Measurements from ENCODE around the gene CCL22. TPM values are rescaled to one million over a fixed set of nuclear protein-coding genes. Genes with fewer than 3 reads are reported as not detected.

CCL22 gene
- total RNA-seq, 1 experiment from 2014 or later = not detected

DNA sequence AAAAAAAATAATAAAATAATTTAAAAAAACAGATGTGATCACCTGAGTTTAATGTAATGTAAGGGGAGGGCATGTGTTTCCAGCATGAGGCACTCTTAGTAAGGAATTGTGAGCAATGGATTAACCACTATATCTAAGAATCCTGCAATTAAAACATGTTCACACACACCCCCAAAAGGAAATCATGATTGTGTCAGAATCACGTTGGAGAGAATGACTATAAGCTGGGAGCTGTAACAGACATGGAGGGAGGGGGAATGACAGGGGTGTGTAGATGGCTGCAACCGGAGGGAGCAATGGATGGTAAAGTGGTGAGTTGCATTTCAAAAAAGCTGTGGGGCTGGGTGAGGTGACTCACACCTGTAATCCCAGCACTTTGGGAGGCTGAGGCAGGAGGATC, 13.6 kb upstream of the CCL22 start:
- H2AFZ ChIP-seq (ENCODE audit: low read length) = no peak overlapping the region
- no peak overlapping the region for H2BK120ac ChIP-seq (ENCODE audit: low read depth, low read length, poor library complexity, severe bottlenecking)
- Mint-ChIP-seq H3K4me3 (no peak overlapping the region), H3K27me3 (ENCODE audit: low read depth) (peaks cover 28% of the 10 kb centered on the region), H3K36me3 (ENCODE audit: insufficient read depth in 1 of 3, low read depth in 3 of 3) (no peaks in the 10 kb centered on the region), H3K27ac (no peak overlapping the region), H3K9me3 (no peaks in the 10 kb centered on the region; a peak in 1 of 5 replicates), H3K4me1 (no peaks in the 10 kb centered on the region)
- no peak overlapping the region for H3T11ph ChIP-seq (ENCODE audit: low read length)
- H3K18ac ChIP-seq (ENCODE audit: insufficient read length, low read depth, low read length) = no peak overlapping the region
- H3K23ac ChIP-seq (ENCODE audit: insufficient read length, low read depth, low read length) = no peak overlapping the region
- H3K4me2 ChIP-seq (ENCODE audit: insufficient read depth, insufficient read length, low read length) = no peak overlapping the region
- TF ChIP-seq, protein P1, sequence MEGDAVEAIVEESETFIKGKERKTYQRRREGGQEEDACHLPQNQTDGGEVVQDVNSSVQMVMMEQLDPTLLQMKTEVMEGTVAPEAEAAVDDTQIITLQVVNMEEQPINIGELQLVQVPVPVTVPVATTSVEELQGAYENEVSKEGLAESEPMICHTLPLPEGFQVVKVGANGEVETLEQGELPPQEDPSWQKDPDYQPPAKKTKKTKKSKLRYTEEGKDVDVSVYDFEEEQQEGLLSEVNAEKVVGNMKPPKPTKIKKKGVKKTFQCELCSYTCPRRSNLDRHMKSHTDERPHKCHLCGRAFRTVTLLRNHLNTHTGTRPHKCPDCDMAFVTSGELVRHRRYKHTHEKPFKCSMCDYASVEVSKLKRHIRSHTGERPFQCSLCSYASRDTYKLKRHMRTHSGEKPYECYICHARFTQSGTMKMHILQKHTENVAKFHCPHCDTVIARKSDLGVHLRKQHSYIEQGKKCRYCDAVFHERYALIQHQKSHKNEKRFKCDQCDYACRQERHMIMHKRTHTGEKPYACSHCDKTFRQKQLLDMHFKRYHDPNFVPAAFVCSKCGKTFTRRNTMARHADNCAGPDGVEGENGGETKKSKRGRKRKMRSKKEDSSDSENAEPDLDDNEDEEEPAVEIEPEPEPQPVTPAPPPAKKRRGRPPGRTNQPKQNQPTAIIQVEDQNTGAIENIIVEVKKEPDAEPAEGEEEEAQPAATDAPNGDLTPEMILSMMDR (conservative IDR thresholded peaks at IDR 0.05) = no peak
- H2BK15ac ChIP-seq (ENCODE audit: low read depth, low read length) = no peak overlapping the region
- H2BK12ac ChIP-seq (ENCODE audit: insufficient read length, low read depth, low read length) = no peak overlapping the region
- no CpG with 5 or more reads among the region's 2 CpGs for WGBS (ENCODE audit: extremely low coverage, insufficient read length, low lambda C conversion rate)
- H3K23me2 ChIP-seq (ENCODE audit: insufficient read length, low read depth, low read length, poor library complexity, severe bottlenecking) = no peaks in the 10 kb centered on the region
- H4K20me1 ChIP-seq (ENCODE audit: control insufficient read depth, insufficient read depth, insufficient read length) = no peaks in the 10 kb centered on the region
- H3K56ac ChIP-seq (ENCODE audit: insufficient read length, low read depth, low read length) = no peak overlapping the region
- no peaks in the 10 kb centered on the region for H3K79me2 ChIP-seq (ENCODE audit: insufficient read depth, low read length)
- H2BK5ac ChIP-seq (ENCODE audit: insufficient read length, low read length) = no peak overlapping the region
- no peak overlapping the region for H3K14ac ChIP-seq (ENCODE audit: insufficient read depth, low read length)
- no peak overlapping the region for H4K8ac ChIP-seq (replicated peaks; ENCODE audit: insufficient read length, low read depth, low read length)
- H3K4ac ChIP-seq (ENCODE audit: low read depth, low read length) = no peak overlapping the region
- no peak overlapping the region for H2AK5ac ChIP-seq (ENCODE audit: insufficient read length, low read length)
- H3K27ac ChIP-seq (ENCODE audit: insufficient read length, low read depth, low read length) = no peak overlapping the region
- H3K27me3 ChIP-seq (ENCODE audit: insufficient read depth, low read length) = no peaks in the 10 kb centered on the region
- no peak for DNase-seq
- H3K79me1 ChIP-seq (ENCODE audit: insufficient read depth, low read depth, low read length, poor library complexity, severe bottlenecking) = no peaks in the 10 kb centered on the region
- H4K91ac ChIP-seq (ENCODE audit: insufficient read length, low read depth, low read length) = no peak overlapping the region
- H4K5ac ChIP-seq (ENCODE audit: insufficient read length, low read depth, low read length) = no peak overlapping the region
- no peak overlapping the region for H2BK20ac ChIP-seq (ENCODE audit: low read depth, low read length, poor library complexity, severe bottlenecking)
- no peak overlapping the region for H3K9ac ChIP-seq (ENCODE audit: extremely low read depth, insufficient read length, low read length)
- no peaks in the 10 kb centered on the region for H3K4me1 ChIP-seq (ENCODE audit: insufficient read depth, low read length)
- H3K9me3 ChIP-seq (ENCODE audit: control insufficient read depth, low read depth, low read length) = no peaks in the 10 kb centered on the region

Measured in H9 (cell line).